ENCODE data around the gene NUP50.
"Not testable (repeated sequence)": the region's sequence is repeated elsewhere in the genome, so short reads cannot be mapped to it uniquely, and the experiment has no call there.

NUP50 gene

GRCh38 chr22:45183974-45184373 is 20.2 kb downstream of the NUP50 start:
- Histone ChIP-seq H3K27ac (no peak overlapping the region), H3K27me3 (ENCODE audit: insufficient read depth, low read depth, severe bottlenecking) (no peaks in the 10 kb centered on the region), H3K36me3 (peaks cover 62% of the 10 kb centered on the region), H3K4me3 (ENCODE audit: low read depth, low read length) (no peak overlapping the region), H3K9me3 (ENCODE audit: severe bottlenecking) (no peaks in the 10 kb centered on the region)
- DNase-seq: no peak
- no peak for TF ChIP-seq CTCF (IDR thresholded peaks at IDR 0.05; ENCODE audit: low read depth, low read length)

- Histone ChIP-seq H3K27me3 (ENCODE audit: insufficient read depth, low read depth, severe bottlenecking) (no peaks in the 10 kb centered on the region), H3K9me3 (ENCODE audit: severe bottlenecking) (no peaks in the 10 kb centered on the region), H3K4me3 (ENCODE audit: low read depth, low read length) (no peak overlapping the region), H3K27ac (no peak overlapping the region), H3K36me3 (peaks cover 44% of the 10 kb centered on the region)
- no peak for TF ChIP-seq CTCF (IDR thresholded peaks at IDR 0.05; ENCODE audit: low read depth, low read length)
- no peak for DNase-seq
Measured at GRCh38 chr22:45185718-45186514, 22.2 kb downstream of the NUP50 start.

- no peak for DNase-seq
- TF ChIP-seq CTCF (IDR thresholded peaks at IDR 0.05; ENCODE audit: low read depth, low read length): no peak
- no peak overlapping the region for H3K27ac ChIP-seq
- no peaks in the 10 kb centered on the region for H3K9me3 ChIP-seq (ENCODE audit: severe bottlenecking)
- peaks cover 30% of the 10 kb centered on the region for H3K36me3 ChIP-seq
- H3K4me3 ChIP-seq (ENCODE audit: low read depth, low read length): no peak overlapping the region
- no peaks in the 10 kb centered on the region for H3K27me3 ChIP-seq (ENCODE audit: insufficient read depth, low read depth, severe bottlenecking)
Measured at GRCh38 chr22:45187891-45188290, 24.2 kb downstream of the NUP50 start.

- no peaks in the 10 kb centered on the region for H3K27me3 ChIP-seq (ENCODE audit: insufficient read depth, low read depth, severe bottlenecking)
- H3K27ac ChIP-seq: no peak overlapping the region
- no peak for TF ChIP-seq CTCF (IDR thresholded peaks at IDR 0.05; ENCODE audit: low read depth, low read length)
- no peak overlapping the region for H3K4me3 ChIP-seq (ENCODE audit: low read depth, low read length)
- no peak for DNase-seq
- H3K36me3 ChIP-seq: peaks cover 23% of the 10 kb centered on the region
- no peaks in the 10 kb centered on the region for H3K9me3 ChIP-seq (ENCODE audit: severe bottlenecking)
Measured at GRCh38 chr22:45188779-45189178, 25.1 kb downstream of the NUP50 start.

- Histone ChIP-seq H3K9me3 (ENCODE audit: severe bottlenecking) (no peaks in the 10 kb centered on the region), H3K27ac (no peak overlapping the region), H3K4me3 (ENCODE audit: low read depth, low read length) (no peak overlapping the region), H3K36me3 (peaks cover 15% of the 10 kb centered on the region), H3K27me3 (ENCODE audit: insufficient read depth, low read depth, severe bottlenecking) (no peaks in the 10 kb centered on the region)
- no peak for DNase-seq
- TF ChIP-seq CTCF (IDR thresholded peaks at IDR 0.05; ENCODE audit: low read depth, low read length): no peak
Measured at GRCh38 chr22:45190202-45190872, 26.6 kb downstream of the NUP50 start.

- H3K4me3 ChIP-seq (ENCODE audit: low read depth, low read length); H3K27ac ChIP-seq; H3K27me3 ChIP-seq (ENCODE audit: insufficient read depth, low read depth, severe bottlenecking); DNase-seq; H3K9me3 ChIP-seq (ENCODE audit: severe bottlenecking): not testable (repeated sequence)
- H3K36me3 ChIP-seq: peaks cover 13% of the 10 kb centered on the region
Measured at GRCh38 chr22:45191746-45192145, 28.0 kb downstream of the NUP50 start.

Data from WERI-Rb-1 (cell line).